Right forelimb (tissue), 1 donor: ENCODE data around the gene LCAT.

Source experiments
- DNase-seq: peaks from one replicate; pipeline ENCODE4 v3.0.0-alpha.2; 2018

LCAT gene

GRCh38 chr16:67968400-67969253 is 24.7 kb upstream of the LCAT start, which contains the start of gene SLC12A4:
Gene SLC12A4 (minus strand): TSS chr16:67968637. CDS start chr16:67968553, 84 bp downstream.
- DNase-seq = peak; percentile 95

GRCh38 chr16:67967958-67968399 is 24.1 kb upstream of the LCAT start:
- peak; percentile 81 for DNase-seq

GRCh38 chr16:67967183-67967957 is 23.4 kb upstream of the LCAT start:
- no peak for DNase-seq

- DNase-seq = no peak
Observed at GRCh38 chr16:67966549-67967182, 22.7 kb upstream of the LCAT start.

GRCh38 chr16:67965668-67966548 is 22.0 kb upstream of the LCAT start:
- DNase-seq = no peak

GRCh38 chr16:67964477-67965131 is 20.7 kb upstream of the LCAT start:
- DNase-seq = no peak

- no peak for DNase-seq
Observed at GRCh38 chr16:67963662-67964321, 19.9 kb upstream of the LCAT start.

- DNase-seq = no peak
Observed at GRCh38 chr16:67963292-67963661, 19.4 kb upstream of the LCAT start.

- no peak for DNase-seq
Observed at GRCh38 chr16:67962135-67962534, 18.2 kb upstream of the LCAT start.

- no peak for DNase-seq
Observed at GRCh38 chr16:67961551-67961957, 17.6 kb upstream of the LCAT start.

GRCh38 chr16:67959536-67960329 is 15.8 kb upstream of the LCAT start:
- DNase-seq = no peak

GRCh38 chr16:67957622-67958021 is 13.7 kb upstream of the LCAT start:
- no peak for DNase-seq

GRCh38 chr16:67954421-67955196 is 10.7 kb upstream of the LCAT start:
- no peak for DNase-seq

GRCh38 chr16:67953641-67954375 is 9.9 kb upstream of the LCAT start:
- no peak for DNase-seq

- DNase-seq = no peak
Observed at GRCh38 chr16:67951485-67951884, 7.6 kb upstream of the LCAT start.

GRCh38 chr16:67950335-67950843 is 6.5 kb upstream of the LCAT start:
- no peak for DNase-seq

- DNase-seq = no peak
Observed at GRCh38 chr16:67949645-67950044, 5.7 kb upstream of the LCAT start.

- no peak for DNase-seq
Observed at GRCh38 chr16:67948015-67948414, 4.1 kb upstream of the LCAT start.
